ENCODE results near the gene SMG6.
"Not testable (repeated sequence)": the region's sequence is repeated elsewhere in the genome, so short reads cannot be mapped to it uniquely, and the experiment has no call there.

SMG6 gene

GRCh38 chr17:2204393-2204792 lies 99.2 kb downstream of the SMG6 start:
- DNase-seq (ENCODE audit: low spot score) (no peak), FAIRE-seq (no peak)

- DNase-seq (ENCODE audit: low spot score) (no peak), FAIRE-seq (no peak)
These were observed 99.8 kb downstream of the SMG6 start for GRCh38 chr17:2203818-2204217.

- no peak for FAIRE-seq
These were observed 100.5 kb downstream of the SMG6 start for GRCh38 chr17:2202996-2203575.

DNA sequence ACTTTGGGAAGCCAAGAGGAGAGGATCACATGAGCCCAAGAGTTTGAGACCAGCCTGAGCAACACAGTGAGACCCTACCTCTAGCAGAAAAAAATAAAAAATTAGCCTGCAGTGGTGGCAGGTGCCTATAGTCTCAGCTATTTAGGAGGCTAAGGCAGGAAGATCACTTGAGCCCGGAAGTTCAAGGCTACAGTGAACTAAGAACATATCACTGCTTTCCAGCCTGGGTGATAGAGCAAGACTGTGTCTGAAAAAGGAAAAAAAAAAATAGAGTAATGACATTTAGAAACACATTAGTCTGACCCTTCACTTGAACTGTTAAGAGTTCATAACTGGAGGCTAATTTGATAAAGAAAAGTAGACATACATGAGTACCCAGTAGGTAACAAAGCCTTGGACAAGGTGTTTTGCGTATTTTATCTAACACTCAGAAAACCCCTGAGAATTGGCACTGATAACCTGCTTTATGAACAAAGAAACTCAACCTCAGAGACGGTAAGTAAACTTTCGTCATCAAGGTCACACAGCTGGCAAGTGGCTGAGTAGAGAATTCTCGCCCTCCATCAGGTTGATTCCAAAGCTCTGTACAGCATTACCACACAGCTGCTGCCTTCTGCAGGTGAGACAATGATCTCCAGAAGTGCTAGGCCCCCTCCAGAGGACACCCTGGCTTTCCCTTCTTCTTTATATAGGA lies 101.1 kb downstream of the SMG6 start:
- DNase-seq (ENCODE audit: low spot score): no peak
- FAIRE-seq: no peak

More at GRCh38 chr17:2202996-2203575, 100.5 kb downstream of the SMG6 start:
- no peak for DNase-seq (ENCODE audit: low spot score)

DNA sequence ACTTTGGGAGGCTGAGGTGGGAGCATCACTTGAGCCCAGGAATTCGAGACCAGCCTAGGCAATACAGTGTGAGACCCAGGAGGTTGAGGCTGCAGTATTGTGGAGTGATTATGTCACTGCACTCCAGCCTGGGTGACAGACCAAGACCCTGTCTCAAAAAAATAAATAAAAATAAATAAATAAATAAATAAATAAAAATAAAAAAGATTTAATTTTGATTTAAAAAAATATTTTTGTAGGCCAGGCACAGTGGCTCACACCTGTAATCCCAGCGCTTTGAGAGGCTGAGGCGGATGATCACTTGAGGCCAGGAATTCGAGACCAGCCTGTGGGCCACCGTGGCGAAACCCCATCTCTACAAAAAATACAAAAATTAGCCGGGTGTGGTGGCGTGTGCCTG lies 104.2 kb downstream of the SMG6 start:
- FAIRE-seq; DNase-seq (ENCODE audit: low spot score): not testable (repeated sequence)

DNA sequence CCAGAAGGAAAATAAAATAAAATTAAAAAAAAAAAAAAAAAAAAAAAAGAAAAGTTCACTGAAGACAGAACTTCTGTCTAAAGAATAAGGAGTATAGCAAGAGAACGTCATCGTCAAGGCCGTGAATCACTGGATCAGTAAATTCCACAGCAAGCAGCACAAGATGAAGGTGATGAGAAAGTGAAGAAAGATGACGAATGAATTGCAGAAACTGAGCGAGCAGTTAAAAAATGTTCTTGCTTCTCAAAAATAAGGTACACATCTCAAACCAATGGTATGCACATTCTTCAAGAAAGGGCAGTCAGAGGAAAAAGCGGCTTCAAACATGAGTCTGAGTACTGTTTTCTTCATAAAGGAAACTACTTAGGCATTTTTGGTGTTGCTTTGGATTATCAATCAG lies 104.7 kb downstream of the SMG6 start:
- no peak for DNase-seq (ENCODE audit: low spot score)
- no peak for FAIRE-seq

GRCh38 chr17:2197271-2197670 lies 106.3 kb downstream of the SMG6 start:
- no peak for DNase-seq (ENCODE audit: low spot score)
- FAIRE-seq: no peak

- FAIRE-seq: no peak
These were observed 107.9 kb downstream of the SMG6 start for GRCh38 chr17:2195729-2196128.

GRCh38 chr17:2194889-2195335 lies 108.7 kb downstream of the SMG6 start:
- DNase-seq (ENCODE audit: low spot score) (no peak), FAIRE-seq (no peak)

More at GRCh38 chr17:2195729-2196128, 107.9 kb downstream of the SMG6 start:
- DNase-seq (ENCODE audit: low spot score): peak; percentile 39

DNA sequence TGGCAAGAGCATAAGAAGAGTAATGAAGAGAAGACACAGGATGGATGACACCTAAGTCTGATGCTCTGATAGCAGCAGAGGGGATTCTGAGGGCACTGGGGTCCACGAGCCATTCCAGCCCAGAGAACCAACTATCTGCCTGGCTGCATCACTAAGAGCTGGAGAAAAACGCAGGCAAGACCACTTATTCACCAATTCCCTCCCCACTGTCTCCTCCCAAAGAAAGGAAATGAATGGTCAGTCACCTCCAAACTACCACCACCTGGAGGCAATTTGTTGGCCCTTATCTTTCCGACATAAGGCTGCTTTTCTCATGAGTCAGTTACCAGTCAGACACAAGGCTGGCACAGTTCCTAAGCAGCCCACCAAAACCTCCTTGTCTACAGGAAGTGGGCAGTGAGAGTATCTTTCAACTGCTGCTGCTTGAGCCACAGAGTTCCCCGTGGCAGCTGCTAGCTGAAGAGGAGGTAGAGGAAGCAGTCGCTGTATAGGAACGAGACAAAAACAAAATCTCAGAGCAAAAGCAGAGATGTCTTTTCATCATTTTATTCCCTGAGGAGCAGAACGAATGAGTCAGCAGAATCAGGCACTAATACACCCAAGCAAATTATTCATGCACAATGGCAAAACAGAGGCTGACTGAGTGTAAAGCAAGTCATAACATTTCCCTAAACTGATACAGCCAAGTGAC lies 111.1 kb downstream of the SMG6 start:
- FAIRE-seq (peak; percentile 94), DNase-seq (ENCODE audit: low spot score) (peak; percentile 94)

GRCh38 chr17:2191785-2192184 lies 111.8 kb downstream of the SMG6 start:
- FAIRE-seq (no peak), DNase-seq (ENCODE audit: low spot score) (no peak)

DNA sequence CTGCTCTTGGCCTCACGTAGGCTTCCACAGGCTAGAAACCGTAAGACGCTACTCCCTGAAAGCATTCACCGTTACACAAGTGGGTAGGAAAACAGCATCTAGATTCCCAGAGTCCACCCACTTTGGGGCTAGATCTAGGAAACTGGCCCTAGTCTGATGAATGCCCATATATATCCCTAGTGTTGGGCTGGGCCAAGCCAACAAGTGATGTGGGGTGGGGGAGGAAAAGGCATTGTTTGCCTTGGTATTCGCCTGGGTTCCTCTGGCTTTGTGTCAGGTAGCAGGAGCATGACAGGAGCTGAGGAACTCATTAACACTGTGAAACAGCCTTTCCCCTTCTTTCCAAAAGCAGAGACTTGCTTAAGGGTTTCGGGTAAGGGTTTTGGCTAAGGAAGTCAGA lies 112.4 kb downstream of the SMG6 start:
- FAIRE-seq (no peak), DNase-seq (ENCODE audit: low spot score) (no peak)

GRCh38 chr17:2190014-2190413 lies 113.6 kb downstream of the SMG6 start:
- FAIRE-seq (no peak), DNase-seq (ENCODE audit: low spot score) (no peak)

DNA sequence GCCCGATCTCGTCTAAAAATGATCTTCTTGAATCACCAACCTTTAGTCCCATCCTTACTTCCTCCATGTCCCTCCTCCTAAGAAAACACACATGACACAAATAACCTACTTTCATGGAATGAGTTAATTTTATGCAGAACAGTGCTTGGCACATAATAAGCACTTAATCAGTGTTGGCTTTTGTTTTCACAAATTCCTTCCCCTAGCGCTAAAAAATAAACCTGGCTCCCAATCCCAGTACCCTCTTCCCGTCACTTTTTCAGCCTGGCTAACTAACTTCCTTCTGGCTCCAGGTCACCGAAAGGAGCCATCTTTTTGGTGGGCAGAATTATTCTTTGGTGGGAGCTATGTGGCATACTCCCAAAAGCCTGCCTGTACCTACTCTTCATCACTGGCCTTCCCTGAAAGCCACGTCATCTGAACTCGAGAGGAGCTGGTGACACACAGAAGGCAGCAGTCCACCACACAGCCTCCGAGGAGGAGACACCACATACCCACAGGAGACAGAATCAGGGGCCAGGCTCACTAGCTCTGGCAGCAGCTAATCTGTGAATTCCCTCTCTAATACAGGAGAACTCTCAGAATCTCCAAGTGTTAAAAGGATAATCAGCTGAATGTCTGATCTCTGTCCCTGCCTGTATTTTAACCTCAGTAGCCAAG lies 114.5 kb downstream of the SMG6 start:
- FAIRE-seq (no peak), DNase-seq (ENCODE audit: low spot score) (no peak)

DNA sequence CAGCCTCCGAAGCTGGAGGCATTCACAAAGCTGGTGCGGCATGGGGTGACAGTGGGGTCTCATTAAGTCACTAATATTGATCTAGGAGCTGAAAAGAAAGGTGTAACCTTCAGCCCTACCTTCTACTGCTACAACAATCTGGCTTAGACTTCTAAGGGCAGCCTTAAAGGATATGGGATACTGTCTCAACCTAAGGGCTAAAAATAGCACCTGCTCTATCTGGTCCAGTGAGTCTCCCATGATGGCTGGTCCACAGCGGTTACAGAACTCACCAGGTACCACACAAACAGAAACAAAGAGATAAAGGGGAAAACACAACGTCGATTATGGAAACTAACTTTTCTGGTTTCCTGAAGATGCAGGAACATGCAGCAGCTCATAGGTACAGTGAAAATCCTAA lies 115.8 kb downstream of the SMG6 start:
- DNase-seq (ENCODE audit: low spot score): no peak
- FAIRE-seq: no peak

- FAIRE-seq (no peak), DNase-seq (ENCODE audit: low spot score) (no peak)
These were observed 116.6 kb downstream of the SMG6 start for GRCh38 chr17:2186937-2187336.

GRCh38 chr17:2184993-2185931 lies 118.3 kb downstream of the SMG6 start:
- no peak for FAIRE-seq
- DNase-seq (ENCODE audit: low spot score): no peak

- FAIRE-seq (no peak), DNase-seq (ENCODE audit: low spot score) (no peak)
These were observed 120.2 kb downstream of the SMG6 start for GRCh38 chr17:2183346-2183745.

- FAIRE-seq (no peak), DNase-seq (ENCODE audit: low spot score) (no peak)
These were observed 121.6 kb downstream of the SMG6 start for GRCh38 chr17:2181897-2182448.

DNA sequence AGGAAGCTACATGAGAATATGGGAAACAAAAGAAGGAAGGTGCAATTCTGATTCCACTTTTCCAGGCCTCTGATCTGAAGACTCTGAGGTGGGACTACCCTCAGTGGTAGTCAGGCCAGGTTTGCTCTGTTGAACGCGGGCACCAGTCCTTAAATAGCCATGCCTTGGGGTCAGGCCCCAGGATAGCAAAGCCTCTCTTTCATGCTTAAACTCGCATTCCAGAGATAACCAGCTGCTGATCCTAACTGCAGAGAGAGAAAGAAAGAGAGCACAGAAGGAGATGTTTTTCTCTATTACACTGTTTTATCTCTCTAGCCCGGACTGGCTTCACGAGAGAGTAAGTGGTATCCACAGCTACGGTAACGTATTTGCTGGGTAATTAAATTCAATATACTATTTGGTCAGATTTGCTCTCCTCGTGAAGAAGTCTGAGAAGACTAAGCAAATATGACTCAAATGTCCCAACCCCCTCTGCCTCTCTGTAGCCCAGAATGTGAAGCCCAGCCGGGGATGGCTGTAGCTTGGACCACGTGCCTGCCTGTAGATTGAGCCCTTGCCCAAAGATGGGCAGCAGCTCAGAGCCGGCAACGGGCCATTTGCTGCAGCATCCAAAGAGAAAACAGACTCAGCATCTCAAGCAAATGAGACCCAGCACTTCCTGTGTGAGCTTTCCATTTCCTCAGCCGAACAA lies 122.2 kb downstream of the SMG6 start:
- FAIRE-seq: no peak
- DNase-seq (ENCODE audit: low spot score): no peak

Measured in RCC 7860 (cell line).